ENCODE measurements around the gene KIF17. TPM values are rescaled to one million over a fixed set of nuclear protein-coding genes. Genes with fewer than 3 reads are reported as not detected.

The KIF17 gene
- total RNA-seq, 1 donor from 2014 or later = 3.3 TPM

- H3K4me3 ChIP-seq (ENCODE audit: low read depth, low read length) = no peak overlapping the region
- no peak for DNase-seq (ENCODE audit: low read depth)
- TF ChIP-seq, protein P1, sequence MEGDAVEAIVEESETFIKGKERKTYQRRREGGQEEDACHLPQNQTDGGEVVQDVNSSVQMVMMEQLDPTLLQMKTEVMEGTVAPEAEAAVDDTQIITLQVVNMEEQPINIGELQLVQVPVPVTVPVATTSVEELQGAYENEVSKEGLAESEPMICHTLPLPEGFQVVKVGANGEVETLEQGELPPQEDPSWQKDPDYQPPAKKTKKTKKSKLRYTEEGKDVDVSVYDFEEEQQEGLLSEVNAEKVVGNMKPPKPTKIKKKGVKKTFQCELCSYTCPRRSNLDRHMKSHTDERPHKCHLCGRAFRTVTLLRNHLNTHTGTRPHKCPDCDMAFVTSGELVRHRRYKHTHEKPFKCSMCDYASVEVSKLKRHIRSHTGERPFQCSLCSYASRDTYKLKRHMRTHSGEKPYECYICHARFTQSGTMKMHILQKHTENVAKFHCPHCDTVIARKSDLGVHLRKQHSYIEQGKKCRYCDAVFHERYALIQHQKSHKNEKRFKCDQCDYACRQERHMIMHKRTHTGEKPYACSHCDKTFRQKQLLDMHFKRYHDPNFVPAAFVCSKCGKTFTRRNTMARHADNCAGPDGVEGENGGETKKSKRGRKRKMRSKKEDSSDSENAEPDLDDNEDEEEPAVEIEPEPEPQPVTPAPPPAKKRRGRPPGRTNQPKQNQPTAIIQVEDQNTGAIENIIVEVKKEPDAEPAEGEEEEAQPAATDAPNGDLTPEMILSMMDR (conservative IDR thresholded peaks at IDR 0.05; ENCODE audit: low read depth, low read length) = no peak
Measured at GRCh38 chr1:20716232-20716631, 1.6 kb downstream of the KIF17 start.

DNA sequence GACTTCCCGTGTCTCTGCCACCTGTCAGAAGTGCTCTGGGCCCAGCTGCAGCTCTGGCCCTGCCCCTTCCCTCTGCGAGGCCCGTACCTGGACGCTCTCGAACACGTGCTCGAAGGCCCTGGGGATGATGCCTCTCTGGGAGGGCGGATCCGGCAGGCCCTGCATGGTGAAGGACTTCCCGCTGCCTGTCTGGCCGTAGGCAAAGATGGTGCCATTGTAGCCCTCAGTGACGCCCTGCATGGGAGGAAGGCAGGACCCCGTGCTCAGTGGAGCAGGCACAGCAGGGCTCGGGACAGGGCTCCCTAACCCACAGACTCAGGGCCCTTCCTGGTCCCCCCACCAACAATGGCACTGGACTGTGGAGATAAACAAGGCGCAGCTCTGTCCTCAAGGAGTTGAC lies 2.4 kb downstream of the KIF17 start:
- H3K4me3 ChIP-seq (ENCODE audit: low read depth, low read length) = no peak overlapping the region
- TF ChIP-seq, protein P1 (conservative IDR thresholded peaks at IDR 0.05; ENCODE audit: low read depth, low read length) = no peak
- no peak for DNase-seq (ENCODE audit: low read depth)

DNA sequence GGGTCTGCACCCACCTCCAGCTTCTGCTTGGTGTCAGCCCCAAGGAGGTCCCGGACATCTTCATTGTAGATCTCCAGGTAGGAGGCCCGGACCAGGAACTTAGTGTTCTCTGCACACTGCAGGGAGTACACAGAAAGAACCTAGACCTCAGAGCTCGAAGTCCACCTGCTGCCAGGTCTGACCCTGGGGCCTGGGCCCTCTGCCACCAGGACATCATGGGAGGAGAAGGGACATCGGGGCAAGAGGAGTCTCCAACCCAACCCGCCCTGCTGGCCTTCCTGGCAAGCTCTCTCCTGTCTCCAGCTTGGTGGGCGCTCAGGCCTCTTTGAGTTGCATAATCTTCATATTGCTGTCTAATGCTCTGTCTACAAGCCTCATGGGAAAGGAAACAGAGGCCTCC lies 4.4 kb downstream of the KIF17 start:
- no peak overlapping the region for H3K4me3 ChIP-seq (ENCODE audit: low read depth, low read length)
- TF ChIP-seq, protein P1 (conservative IDR thresholded peaks at IDR 0.05; ENCODE audit: low read depth, low read length) = no peak
- DNase-seq (ENCODE audit: low read depth) = no peak

GRCh38 chr1:20712215-20712577 lies 5.6 kb downstream of the KIF17 start:
- no peak for DNase-seq (ENCODE audit: low read depth)
- no peak overlapping the region for H3K4me3 ChIP-seq (ENCODE audit: low read depth, low read length)
- TF ChIP-seq, protein P1 (conservative IDR thresholded peaks at IDR 0.05; ENCODE audit: low read depth, low read length) = no peak

DNA sequence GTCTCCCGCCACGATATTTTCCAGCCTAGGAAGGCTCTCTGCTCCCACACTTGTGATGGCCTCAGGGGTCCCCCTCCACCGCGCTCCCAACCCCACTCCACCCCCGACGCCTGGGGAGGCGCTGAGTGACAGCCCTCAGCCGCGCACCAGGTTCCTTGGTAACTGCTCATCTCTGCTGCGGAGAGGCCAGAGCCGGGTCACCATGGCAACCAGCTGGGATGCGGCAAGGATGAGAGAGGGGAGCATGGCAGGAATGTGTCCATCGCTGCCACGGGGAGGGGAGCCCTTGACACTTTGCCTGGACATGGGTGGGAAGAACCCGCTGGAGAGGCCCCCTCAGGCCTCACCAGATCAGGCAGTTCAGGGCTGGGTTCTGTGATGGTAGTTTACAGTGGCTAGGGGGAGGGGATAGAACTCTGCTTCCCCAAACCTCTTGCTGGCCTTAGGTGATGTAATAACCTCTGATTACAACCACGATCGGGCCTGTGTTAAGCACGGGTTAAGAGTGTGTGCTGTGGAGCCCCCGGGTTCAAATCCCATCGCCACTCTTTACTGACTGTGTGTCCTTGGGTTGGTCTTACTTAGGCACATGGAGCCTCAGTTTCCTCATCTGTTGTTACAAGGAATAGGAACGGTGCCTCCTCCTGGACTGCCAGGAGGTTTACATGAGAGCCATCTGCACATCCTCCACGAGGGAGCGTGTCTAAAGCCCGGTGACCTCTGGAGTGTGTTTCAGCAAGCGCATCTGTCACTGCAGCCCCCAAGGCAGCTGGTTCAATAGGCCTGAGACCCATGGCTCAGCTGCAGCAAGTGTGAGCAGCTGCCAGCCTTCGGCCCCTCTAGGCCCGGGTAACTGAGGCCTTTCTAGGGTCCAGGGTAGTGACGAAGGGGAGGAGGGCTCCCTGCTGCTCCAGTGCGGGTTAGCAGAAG lies 6.3 kb downstream of the KIF17 start:
- TF ChIP-seq, protein P1 (conservative IDR thresholded peaks at IDR 0.05; ENCODE audit: low read depth, low read length) = peak; percentile 24
- no peak for DNase-seq (ENCODE audit: low read depth)
- no peak overlapping the region for H3K4me3 ChIP-seq (ENCODE audit: low read depth, low read length)

GRCh38 chr1:20710469-20711284 lies 7.1 kb downstream of the KIF17 start:
- no peak overlapping the region for H3K4me3 ChIP-seq (ENCODE audit: low read depth, low read length)
- no peak for DNase-seq (ENCODE audit: low read depth)
- TF ChIP-seq, protein P1 (conservative IDR thresholded peaks at IDR 0.05; ENCODE audit: low read depth, low read length) = no peak
